Measurements from ENCODE around the gene FMNL3.

FMNL3 gene

DNA sequence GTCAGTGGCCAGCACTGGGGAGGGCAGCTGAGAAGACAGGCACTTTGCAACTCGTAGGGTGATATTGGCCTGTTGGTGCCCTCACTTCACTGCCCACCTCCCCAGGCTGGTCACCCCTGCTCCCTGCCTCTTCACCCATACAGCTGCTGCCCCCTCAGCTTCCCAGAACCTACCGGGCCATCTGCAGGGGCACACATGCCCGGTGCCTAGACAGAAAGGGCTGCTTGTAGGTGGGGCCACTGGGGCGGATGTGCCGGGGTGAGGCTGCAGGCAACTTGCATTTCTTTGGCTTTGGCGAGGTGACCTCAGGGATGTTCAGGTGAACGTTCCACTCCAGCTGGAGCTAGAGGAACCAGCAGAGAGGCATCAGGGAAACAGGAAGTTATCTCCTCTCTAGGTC, 118.9 kb downstream of the FMNL3 start:
- no peak for DNase-seq

DNA sequence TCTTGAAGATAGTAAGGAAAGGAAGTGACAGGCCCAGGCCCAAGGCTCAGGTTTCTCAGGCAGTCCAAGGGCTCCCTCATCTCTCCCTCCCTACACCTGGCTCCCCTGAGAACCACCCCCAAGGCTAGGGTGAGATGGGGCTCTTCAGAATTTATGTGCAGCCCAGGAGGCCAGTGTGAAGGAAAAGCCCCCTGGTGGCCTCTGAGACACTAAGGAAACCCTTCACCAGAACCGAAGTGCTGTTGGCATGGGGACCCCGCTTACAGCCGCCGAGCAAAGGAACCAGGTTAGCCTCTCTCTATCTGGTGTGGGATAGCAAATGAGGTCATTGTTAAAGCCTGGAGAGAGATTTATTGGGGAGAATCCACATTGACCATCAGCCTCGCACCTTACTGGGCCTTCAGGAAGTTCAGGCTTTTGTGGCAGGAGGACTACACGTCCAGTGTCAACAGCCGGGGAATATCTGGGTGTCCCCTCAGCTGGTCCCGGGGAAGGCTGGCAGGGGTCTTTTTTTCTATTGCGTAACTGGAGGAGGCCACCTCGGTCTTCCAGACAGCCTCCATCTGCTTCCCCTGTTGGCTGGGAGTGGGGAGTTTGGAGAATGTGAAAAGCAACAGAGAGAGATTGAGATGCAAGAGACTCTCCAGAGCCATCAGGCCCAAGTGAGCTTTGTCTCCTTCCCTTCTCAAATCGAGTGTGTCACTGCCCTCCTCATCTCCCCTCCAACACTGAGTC, 119.9 kb downstream of the FMNL3 start:
- no peak for DNase-seq

All from NCI-H187 treated with DMSO at 0.1 percent for 48 hours (cell line).